Thyroid gland (tissue), 4 donors: ENCODE data around the gene ZSCAN5C.

Source experiments
- POLR2A ChIP-seq, 2 donors: fragments of 450-650 bp; IDR thresholded peaks; one replicate each; pipeline ENCODE4 v1.6.1; 2017; ENCODE audit warnings: antibody characterized with exemption in 2 of 2, mild to moderate bottlenecking in 2 of 2, moderate library complexity in 1 of 2
- TF ChIP-seq, protein P1 (sequence below), 6 experiments: fragments of 200-600 bp in 3 of 6; fragments of 450-650 bp in 3 of 6; sonication (generic) in 3 of 6; IDR thresholded peaks; one replicate each; pipeline ENCODE4 v1.5.1; 2016 to 2019; ENCODE audit warnings: antibody characterized with exemption in 6 of 6, mild to moderate bottlenecking in 2 of 6, inconsistent platforms in 1 of 6, moderate library complexity in 1 of 6

DNA sequence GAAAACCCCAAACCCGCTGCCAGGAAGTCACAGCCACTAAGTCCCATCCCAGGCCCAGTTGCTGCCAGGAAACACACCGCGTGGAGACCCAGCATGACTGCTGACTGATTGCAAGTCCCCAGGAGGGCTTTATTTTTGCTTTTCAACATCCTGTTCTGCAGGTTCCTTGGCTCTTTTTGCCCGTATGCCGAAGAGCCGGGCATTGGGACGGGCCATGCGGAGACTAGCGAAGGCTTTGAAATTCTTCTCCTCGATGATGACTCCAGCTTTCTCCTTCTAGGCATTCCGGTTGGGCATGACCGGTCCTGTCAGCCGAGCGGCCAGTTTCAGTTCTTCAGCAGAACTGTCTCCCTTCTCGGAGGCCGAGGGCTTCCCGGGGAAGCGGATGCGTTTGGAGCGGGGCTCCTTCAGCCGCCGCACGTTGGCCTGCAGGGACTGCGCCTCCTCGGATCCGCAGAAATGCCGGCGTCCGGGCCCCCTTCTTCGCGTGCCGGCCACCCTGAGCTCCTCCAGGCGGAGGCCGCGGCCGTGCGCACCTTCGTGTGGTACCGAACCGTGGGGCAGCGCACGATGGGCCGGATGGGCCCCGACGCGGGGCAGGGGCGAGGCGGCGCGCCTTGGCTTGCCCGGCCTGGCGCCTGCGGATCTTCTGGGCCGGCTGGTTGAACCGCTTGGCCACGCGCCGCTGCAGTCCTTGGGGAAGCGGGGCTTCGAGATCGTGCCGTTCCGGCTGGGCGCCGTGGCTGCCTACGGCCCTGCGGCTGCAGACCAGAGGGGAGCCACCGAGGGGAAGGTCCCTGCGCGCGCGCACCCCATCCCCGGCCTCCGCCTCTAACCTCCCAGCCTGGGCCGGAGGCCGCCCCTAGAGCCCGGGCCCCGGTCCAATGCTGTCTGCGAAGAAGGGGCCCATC lies 15.2 kb downstream of the ZSCAN5C start:
- TF ChIP-seq, protein P1, sequence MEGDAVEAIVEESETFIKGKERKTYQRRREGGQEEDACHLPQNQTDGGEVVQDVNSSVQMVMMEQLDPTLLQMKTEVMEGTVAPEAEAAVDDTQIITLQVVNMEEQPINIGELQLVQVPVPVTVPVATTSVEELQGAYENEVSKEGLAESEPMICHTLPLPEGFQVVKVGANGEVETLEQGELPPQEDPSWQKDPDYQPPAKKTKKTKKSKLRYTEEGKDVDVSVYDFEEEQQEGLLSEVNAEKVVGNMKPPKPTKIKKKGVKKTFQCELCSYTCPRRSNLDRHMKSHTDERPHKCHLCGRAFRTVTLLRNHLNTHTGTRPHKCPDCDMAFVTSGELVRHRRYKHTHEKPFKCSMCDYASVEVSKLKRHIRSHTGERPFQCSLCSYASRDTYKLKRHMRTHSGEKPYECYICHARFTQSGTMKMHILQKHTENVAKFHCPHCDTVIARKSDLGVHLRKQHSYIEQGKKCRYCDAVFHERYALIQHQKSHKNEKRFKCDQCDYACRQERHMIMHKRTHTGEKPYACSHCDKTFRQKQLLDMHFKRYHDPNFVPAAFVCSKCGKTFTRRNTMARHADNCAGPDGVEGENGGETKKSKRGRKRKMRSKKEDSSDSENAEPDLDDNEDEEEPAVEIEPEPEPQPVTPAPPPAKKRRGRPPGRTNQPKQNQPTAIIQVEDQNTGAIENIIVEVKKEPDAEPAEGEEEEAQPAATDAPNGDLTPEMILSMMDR (IDR thresholded peaks at IDR 0.05), result no peak
- no peak for TF ChIP-seq POLR2A (IDR thresholded peaks at IDR 0.05)
